ENCODE results near the gene KLHDC4.
"Not testable (repeated sequence)": the region's sequence is repeated elsewhere in the genome, so short reads cannot be mapped to it uniquely, and the experiment has no call there.

KLHDC4 gene

DNA sequence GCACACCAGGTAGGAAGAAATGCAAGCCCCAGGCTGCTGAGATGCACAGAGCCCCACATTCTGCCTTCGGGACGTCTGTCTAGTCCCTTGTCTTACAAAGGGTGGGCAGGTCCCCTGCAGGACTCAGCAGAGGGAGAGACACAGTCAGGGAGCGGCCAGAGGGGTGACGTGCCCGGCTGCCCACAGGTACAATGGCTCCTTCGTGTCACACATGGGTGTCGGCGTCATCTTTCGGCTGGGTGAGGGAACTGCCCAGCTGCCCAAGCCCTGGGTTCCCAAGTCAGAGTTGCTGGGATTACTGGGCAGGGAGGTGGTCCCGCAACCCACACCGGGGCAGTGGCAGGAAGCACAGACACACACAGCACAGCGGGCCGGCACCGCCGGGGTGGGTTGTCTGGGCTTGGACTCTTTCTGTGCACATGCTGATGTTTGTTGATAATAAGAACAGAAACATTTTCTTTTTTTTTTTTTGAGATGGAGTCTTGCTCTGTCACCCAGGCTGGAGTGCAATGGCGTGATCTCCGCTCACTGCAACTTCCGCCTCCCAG, 82.9 kb downstream of the KLHDC4 start:
- no peak for DNase-seq
- no peak overlapping the region for H3K4me3 ChIP-seq (ENCODE audit: low read depth, low read length)
- no peaks in the 10 kb centered on the region for H3K36me3 ChIP-seq
- no peaks in the 10 kb centered on the region for H3K27me3 ChIP-seq (ENCODE audit: insufficient read depth, low read depth, severe bottlenecking)
- TF ChIP-seq, protein P1, sequence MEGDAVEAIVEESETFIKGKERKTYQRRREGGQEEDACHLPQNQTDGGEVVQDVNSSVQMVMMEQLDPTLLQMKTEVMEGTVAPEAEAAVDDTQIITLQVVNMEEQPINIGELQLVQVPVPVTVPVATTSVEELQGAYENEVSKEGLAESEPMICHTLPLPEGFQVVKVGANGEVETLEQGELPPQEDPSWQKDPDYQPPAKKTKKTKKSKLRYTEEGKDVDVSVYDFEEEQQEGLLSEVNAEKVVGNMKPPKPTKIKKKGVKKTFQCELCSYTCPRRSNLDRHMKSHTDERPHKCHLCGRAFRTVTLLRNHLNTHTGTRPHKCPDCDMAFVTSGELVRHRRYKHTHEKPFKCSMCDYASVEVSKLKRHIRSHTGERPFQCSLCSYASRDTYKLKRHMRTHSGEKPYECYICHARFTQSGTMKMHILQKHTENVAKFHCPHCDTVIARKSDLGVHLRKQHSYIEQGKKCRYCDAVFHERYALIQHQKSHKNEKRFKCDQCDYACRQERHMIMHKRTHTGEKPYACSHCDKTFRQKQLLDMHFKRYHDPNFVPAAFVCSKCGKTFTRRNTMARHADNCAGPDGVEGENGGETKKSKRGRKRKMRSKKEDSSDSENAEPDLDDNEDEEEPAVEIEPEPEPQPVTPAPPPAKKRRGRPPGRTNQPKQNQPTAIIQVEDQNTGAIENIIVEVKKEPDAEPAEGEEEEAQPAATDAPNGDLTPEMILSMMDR (IDR thresholded peaks at IDR 0.05; ENCODE audit: low read depth, low read length), result no peak
- H3K27ac ChIP-seq, result no peak overlapping the region
- H3K9me3 ChIP-seq (ENCODE audit: severe bottlenecking), result no peaks in the 10 kb centered on the region

DNA sequence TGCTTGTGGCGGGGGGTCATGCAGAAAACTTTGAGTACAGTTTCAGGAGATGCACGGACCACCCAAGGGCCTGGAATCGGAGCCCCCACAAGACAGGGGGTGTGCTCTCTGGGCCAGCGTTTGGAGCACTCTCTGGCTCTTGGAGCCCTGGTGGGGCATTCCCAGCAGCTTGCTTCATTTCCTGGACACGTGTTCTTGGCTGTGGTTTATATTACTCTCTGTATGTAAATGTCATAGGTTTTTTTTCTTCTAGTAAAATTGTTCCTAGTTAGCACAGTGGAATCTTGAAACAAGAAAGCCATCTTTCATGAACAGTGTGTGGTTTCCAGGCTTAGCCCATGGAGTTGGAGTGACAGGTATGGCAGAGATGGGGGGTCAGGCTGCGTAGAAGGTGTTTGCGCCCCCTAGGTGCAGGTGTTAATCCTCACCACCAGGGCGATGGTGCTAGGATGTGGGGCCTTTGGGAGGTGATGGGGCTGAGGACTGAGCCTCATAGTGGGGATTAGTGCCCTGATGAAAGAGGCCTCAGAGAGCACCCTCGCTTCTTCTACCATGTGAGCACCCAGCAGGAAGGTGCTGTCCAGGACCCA, 83.7 kb downstream of the KLHDC4 start:
- H3K27me3 ChIP-seq (ENCODE audit: insufficient read depth, low read depth, severe bottlenecking), result no peaks in the 10 kb centered on the region
- no peak overlapping the region for H3K27ac ChIP-seq
- H3K9me3 ChIP-seq (ENCODE audit: severe bottlenecking), result no peaks in the 10 kb centered on the region
- peak; percentile 19 for DNase-seq
- H3K36me3 ChIP-seq, result no peaks in the 10 kb centered on the region
- TF ChIP-seq, protein P1 (IDR thresholded peaks at IDR 0.05; ENCODE audit: low read depth, low read length), result peak; percentile 34
- no peak overlapping the region for H3K4me3 ChIP-seq (ENCODE audit: low read depth, low read length)

DNA sequence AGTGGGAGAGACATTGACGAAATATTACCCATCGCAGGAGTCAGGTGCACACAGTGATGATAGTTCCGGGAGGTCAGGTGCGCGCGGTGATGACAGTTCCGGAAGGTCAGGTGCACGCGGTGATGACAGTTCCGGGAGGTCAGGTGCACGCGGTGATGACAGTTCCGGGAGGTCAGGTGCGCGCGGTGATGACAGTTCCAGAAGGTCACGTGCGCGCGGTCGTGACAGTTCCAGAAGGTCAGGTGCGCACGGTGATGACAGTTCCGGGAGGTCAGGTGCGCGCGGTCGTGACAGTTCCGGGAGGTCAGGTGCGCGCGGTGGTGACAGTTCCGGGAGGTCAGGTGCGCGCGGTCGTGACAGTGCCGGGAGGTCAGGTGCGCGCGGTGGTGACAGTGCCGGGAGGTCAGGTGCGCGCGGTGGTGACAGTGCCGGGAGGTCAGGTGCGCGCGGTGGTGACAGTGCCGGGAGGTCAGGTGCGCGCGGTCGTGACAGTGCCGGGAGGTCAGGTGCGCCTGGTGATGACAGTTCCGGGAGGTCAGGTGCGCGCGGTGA, 84.7 kb downstream of the KLHDC4 start:
- H3K27me3 ChIP-seq (ENCODE audit: insufficient read depth, low read depth, severe bottlenecking); H3K36me3 ChIP-seq; DNase-seq; H3K27ac ChIP-seq; H3K9me3 ChIP-seq (ENCODE audit: severe bottlenecking); H3K4me3 ChIP-seq (ENCODE audit: low read depth, low read length): not testable (repeated sequence)

DNA sequence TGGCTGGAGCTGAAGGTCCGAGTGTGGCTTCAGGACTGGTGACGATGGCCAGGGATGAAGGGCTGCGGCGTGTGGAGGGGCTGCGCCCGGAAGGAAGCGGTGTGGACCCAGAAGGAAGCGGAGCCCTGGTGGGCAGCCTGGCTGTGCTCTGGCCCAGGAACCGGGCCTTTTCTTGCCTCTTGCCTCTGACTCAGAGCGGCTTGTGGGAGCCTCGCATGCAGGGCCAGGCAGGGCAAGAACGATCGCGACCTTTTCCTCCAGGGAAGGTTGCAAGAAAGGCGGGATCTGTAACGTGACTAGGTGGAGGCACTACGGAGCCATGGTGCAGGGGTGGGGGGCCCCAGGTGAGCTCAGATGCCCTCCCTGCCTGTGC, 85.5 kb downstream of the KLHDC4 start:
- Histone ChIP-seq H3K27ac (no peak overlapping the region), H3K9me3 (ENCODE audit: severe bottlenecking) (no peaks in the 10 kb centered on the region), H3K27me3 (ENCODE audit: insufficient read depth, low read depth, severe bottlenecking) (no peaks in the 10 kb centered on the region), H3K4me3 (ENCODE audit: low read depth, low read length) (no peak overlapping the region), H3K36me3 (no peaks in the 10 kb centered on the region)
- TF ChIP-seq, protein P1 (IDR thresholded peaks at IDR 0.05; ENCODE audit: low read depth, low read length), result no peak
- no peak for DNase-seq

DNA sequence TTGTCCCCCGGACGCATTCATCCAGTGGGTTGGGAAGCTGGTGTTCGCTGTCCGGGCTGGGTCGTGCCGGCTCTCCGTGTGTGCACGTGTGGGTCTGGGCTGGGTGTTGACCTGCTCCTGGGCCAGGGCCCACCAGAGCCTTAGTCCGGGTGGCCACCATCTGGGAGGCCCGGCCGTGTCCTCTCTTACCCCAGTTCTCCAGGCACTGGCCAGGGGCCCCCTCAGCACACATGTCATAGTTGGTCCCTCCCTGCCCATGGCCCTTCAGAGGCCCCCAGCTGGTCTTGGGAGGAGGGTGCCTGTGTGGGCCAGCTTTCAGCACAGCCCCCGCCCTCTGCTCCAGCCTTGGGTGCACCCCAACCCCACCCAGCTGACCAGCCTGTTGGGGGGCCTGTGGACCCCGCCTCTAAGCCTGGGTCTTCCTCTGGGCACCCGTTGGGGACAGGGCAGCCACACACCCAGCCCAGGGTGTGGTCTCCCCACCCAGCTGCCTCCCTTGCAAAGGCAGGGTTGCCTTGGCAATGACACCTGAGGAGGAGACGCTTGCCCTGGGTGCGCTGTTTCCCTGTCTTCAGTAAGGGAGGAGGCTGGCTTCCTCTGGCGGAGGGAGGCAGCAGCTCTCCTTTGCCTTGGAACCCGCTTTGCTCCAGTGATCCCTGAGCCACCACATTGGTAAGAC, 86.1 kb downstream of the KLHDC4 start:
- TF ChIP-seq, protein P1 (IDR thresholded peaks at IDR 0.05; ENCODE audit: low read depth, low read length), result no peak
- Histone ChIP-seq H3K9me3 (ENCODE audit: severe bottlenecking) (no peaks in the 10 kb centered on the region), H3K27me3 (ENCODE audit: insufficient read depth, low read depth, severe bottlenecking) (no peaks in the 10 kb centered on the region), H3K4me3 (ENCODE audit: low read depth, low read length) (no peak overlapping the region), H3K27ac (no peak overlapping the region), H3K36me3 (no peaks in the 10 kb centered on the region)
- DNase-seq, result no peak

DNA sequence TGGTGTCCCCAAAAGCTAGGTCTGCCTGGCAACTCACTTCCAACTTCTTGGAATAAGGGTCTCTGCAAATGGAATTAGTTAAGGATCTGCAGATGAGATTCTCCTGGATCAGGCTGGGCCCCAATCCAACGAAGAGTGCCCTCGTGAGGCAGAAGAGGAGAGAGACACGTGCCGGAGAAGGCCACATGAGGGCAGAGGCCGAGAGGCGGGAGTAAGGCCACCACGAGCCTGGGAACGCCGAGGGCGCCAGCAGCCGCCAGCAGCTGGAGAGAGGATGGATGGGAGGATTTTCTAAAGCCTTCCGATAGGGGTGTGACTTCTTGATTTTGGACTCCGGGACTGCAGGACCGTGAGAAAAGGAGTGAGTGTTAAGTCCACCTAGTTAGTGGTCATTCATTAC, 87.2 kb downstream of the KLHDC4 start:
- H3K36me3 ChIP-seq, result no peaks in the 10 kb centered on the region
- DNase-seq, result no peak
- no peak overlapping the region for H3K4me3 ChIP-seq (ENCODE audit: low read depth, low read length)
- H3K27me3 ChIP-seq (ENCODE audit: insufficient read depth, low read depth, severe bottlenecking), result no peaks in the 10 kb centered on the region
- no peak overlapping the region for H3K27ac ChIP-seq
- no peaks in the 10 kb centered on the region for H3K9me3 ChIP-seq (ENCODE audit: severe bottlenecking)
- TF ChIP-seq, protein P1 (IDR thresholded peaks at IDR 0.05; ENCODE audit: low read depth, low read length), result no peak
